Measurements from ENCODE around the gene CLDN8. TPM values are rescaled to one million over a fixed set of nuclear protein-coding genes. Genes with fewer than 3 reads are reported as not detected.

CLDN8 gene
- total RNA-seq, 1 donor from 2014 or later: 9.6 TPM

- no peak for DNase-seq
Observed at GRCh38 chr21:30200000-30200399, 15.9 kb downstream of the CLDN8 start.

DNA sequence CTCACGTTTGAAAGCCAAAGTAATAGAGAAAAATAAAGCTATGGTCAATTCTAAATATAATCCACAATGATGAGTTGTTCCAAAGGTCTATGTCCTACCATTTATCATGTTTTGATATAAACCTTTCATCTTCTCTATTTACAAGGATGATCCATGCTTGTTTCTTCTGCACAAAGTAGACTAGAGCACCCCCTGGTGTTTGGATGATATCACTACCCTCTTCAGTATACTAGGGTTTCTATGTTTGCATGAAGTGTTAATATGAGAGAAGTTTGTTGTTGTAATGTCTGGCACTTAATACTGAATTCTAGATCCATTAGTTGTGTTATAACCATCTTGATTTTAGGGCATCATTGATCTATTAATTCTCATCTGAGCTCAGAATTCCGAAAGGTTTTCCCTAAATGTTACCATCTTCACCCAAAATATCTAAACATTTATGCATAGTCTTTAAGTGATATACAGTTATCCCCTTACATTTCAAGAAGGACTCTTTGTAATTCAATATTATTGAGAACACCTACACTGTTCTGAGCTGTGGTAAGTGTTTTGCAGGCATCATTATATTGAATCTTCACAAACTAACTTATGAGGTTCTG lies 21.1 kb downstream of the CLDN8 start:
- no peak for DNase-seq

GRCh38 chr21:30193201-30193600 lies 22.7 kb downstream of the CLDN8 start:
- no peak for DNase-seq

GRCh38 chr21:30190554-30190953 lies 25.3 kb downstream of the CLDN8 start:
- DNase-seq: no peak

GRCh38 chr21:30189773-30190172 lies 26.1 kb downstream of the CLDN8 start:
- DNase-seq: no peak

- DNase-seq: no peak
Observed at GRCh38 chr21:30186242-30186641, 29.7 kb downstream of the CLDN8 start.

DNA sequence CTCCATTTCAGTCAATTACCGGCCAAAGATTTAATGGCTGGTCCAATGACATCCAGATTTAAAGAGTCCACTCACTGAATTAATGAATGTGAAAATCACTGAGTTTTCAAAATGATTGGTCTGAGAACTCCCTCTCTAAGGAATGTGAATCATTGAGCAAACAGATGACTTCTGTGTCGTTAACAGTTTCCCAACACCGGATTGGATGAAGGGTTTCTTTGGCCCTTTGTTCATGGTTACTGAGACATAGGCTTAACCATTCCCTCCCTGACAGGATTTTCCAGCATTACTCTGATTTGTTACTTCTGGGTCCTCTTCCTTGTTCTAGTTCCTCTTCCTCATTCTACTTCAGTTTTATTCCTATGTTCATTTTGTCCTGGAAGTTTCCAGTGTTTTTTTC lies 47.8 kb downstream of the CLDN8 start:
- no peak for DNase-seq

DNA sequence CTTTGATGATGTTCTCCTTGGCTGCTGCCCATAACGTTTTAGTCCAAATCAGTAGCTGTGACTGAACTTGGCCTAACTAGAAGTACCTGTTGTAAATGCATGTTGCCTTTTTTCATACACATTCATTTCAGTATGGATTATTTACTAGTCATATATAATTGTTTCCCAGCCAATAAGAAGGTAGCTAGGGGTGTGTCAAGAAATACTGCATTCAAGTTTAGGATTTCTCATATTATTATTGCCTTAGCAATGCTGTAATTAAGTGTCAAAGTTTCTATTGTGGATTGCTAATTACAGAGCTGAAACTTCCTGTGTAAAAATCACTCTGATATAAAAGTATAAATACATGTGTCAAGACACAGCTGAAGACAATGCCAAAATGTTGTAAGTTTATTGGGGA lies 49.2 kb downstream of the CLDN8 start, which contains the start of gene CLDN17:
TSS of gene CLDN17 (minus strand) at position 101 of the 400 bp plus-strand sequence. CDS start 188 bp downstream, outside the sequence.
- no peak for DNase-seq

GRCh38 chr21:30166171-30166570 lies 49.7 kb downstream of the CLDN8 start:
- no peak for DNase-seq

- no peak for DNase-seq
Observed at GRCh38 chr21:30164796-30165195, 51.1 kb downstream of the CLDN8 start.

Other genes starting within 250 kb of the CLDN8 start
- 1.1 TPM for gene CLDN17, start 49.3 kb downstream of the CLDN8 start, total RNA-seq
- gene KRTAP24-1, start 66.9 kb upstream of the CLDN8 start, total RNA-seq: 10.3 TPM
- not detected for gene KRTAP25-1, start 73.4 kb upstream of the CLDN8 start, total RNA-seq
- gene KRTAP26-1, start 104.2 kb upstream of the CLDN8 start, total RNA-seq: 3.6 TPM
- not detected for gene KRTAP27-1, start 121.6 kb upstream of the CLDN8 start, total RNA-seq
- not detected for gene KRTAP23-1, start 132.5 kb upstream of the CLDN8 start, total RNA-seq
- gene KRTAP13-2, start 156.2 kb upstream of the CLDN8 start, total RNA-seq: 2.9 TPM
- gene KRTAP13-1, start 179.9 kb upstream of the CLDN8 start, total RNA-seq: 0.99 TPM
- gene KRTAP13-3, start 209.8 kb upstream of the CLDN8 start, total RNA-seq: not detected
- gene KRTAP13-4, start 214.1 kb upstream of the CLDN8 start, total RNA-seq: not detected
- not detected for gene KRTAP15-1, start 224.2 kb upstream of the CLDN8 start, total RNA-seq